ENCODE results near the gene GGCX. TPM values are rescaled to one million over a fixed set of nuclear protein-coding genes. Genes with fewer than 3 reads are reported as not detected.

GGCX gene
- total and polyA plus RNA-seq, 9 of the 15 experiments (the other 6 are each of a cell fraction or from before 2014, with no cell fraction given) = 14.4 to 47.1 (median 28.1) TPM

- TF ChIP-seq RAD51 (IDR thresholded peaks at IDR 0.05; ENCODE audit: borderline replicate concordance, low read depth) = peak; percentile 22; the same call in 1 of the 2 replicates
- TF ChIP-seq MAFF (IDR thresholded peaks at IDR 0.05; ENCODE audit: low read length) = peak; percentile 31; the same call in 1 of the 2 replicates
- TF ChIP-seq HNRNPLL (IDR thresholded peaks at IDR 0.05; ENCODE audit: low read depth, low read length, poor library complexity, severe bottlenecking) = peak; percentile 55
- no peak for TF ChIP-seq XRCC3 (IDR thresholded peaks at IDR 0.05)
- TF ChIP-seq, protein P1, sequence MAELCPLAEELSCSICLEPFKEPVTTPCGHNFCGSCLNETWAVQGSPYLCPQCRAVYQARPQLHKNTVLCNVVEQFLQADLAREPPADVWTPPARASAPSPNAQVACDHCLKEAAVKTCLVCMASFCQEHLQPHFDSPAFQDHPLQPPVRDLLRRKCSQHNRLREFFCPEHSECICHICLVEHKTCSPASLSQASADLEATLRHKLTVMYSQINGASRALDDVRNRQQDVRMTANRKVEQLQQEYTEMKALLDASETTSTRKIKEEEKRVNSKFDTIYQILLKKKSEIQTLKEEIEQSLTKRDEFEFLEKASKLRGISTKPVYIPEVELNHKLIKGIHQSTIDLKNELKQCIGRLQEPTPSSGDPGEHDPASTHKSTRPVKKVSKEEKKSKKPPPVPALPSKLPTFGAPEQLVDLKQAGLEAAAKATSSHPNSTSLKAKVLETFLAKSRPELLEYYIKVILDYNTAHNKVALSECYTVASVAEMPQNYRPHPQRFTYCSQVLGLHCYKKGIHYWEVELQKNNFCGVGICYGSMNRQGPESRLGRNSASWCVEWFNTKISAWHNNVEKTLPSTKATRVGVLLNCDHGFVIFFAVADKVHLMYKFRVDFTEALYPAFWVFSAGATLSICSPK (IDR thresholded peaks at IDR 0.05; ENCODE audit: borderline replicate concordance) = no peak
- peak; percentile 87 for TF ChIP-seq RBM25 (IDR thresholded peaks at IDR 0.05; ENCODE audit: low read depth, low read length, severe bottlenecking)
- 0 out of 4 replicates have a peak, but pooled peaks of 1 of the 2 experiments have one; percentile 29 for TF ChIP-seq HDAC1 (IDR thresholded peaks at IDR 0.05)
- no peak for TF ChIP-seq TEAD2 (tag; IDR thresholded peaks at IDR 0.05)
- TF ChIP-seq, protein P2, sequence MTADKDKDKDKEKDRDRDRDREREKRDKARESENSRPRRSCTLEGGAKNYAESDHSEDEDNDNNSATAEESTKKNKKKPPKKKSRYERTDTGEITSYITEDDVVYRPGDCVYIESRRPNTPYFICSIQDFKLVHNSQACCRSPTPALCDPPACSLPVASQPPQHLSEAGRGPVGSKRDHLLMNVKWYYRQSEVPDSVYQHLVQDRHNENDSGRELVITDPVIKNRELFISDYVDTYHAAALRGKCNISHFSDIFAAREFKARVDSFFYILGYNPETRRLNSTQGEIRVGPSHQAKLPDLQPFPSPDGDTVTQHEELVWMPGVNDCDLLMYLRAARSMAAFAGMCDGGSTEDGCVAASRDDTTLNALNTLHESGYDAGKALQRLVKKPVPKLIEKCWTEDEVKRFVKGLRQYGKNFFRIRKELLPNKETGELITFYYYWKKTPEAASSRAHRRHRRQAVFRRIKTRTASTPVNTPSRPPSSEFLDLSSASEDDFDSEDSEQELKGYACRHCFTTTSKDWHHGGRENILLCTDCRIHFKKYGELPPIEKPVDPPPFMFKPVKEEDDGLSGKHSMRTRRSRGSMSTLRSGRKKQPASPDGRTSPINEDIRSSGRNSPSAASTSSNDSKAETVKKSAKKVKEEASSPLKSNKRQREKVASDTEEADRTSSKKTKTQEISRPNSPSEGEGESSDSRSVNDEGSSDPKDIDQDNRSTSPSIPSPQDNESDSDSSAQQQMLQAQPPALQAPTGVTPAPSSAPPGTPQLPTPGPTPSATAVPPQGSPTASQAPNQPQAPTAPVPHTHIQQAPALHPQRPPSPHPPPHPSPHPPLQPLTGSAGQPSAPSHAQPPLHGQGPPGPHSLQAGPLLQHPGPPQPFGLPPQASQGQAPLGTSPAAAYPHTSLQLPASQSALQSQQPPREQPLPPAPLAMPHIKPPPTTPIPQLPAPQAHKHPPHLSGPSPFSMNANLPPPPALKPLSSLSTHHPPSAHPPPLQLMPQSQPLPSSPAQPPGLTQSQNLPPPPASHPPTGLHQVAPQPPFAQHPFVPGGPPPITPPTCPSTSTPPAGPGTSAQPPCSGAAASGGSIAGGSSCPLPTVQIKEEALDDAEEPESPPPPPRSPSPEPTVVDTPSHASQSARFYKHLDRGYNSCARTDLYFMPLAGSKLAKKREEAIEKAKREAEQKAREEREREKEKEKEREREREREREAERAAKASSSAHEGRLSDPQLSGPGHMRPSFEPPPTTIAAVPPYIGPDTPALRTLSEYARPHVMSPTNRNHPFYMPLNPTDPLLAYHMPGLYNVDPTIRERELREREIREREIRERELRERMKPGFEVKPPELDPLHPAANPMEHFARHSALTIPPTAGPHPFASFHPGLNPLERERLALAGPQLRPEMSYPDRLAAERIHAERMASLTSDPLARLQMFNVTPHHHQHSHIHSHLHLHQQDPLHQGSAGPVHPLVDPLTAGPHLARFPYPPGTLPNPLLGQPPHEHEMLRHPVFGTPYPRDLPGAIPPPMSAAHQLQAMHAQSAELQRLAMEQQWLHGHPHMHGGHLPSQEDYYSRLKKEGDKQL (CRISPR knock-in tag; IDR thresholded peaks at IDR 0.05; ENCODE audit: borderline replicate concordance) = no peak
- TF ChIP-seq ZNF436 (CRISPR knock-in tag; IDR thresholded peaks at IDR 0.05) = no peak
- TF ChIP-seq MAFG (tag; conservative IDR thresholded peaks at IDR 0.05) = 0 out of 2 replicates have a peak, but pooled peaks have one; percentile 38
- 0 out of 2 replicates have a peak, but pooled peaks have one; percentile 22 for TF ChIP-seq CBX1 (IDR thresholded peaks at IDR 0.05; ENCODE audit: low read depth)
- TF ChIP-seq ZNF830 (CRISPR knock-in tag; IDR thresholded peaks at IDR 0.05) = no peak
- TF ChIP-seq CTBP1 (IDR thresholded peaks at IDR 0.05; ENCODE audit: borderline replicate concordance) = 0 out of 2 replicates have a peak, but pooled peaks have one; percentile 39
- peak; percentile 47; the same call in 1 of the 2 replicates for TF ChIP-seq BHLHE40 (IDR thresholded peaks at IDR 0.05; ENCODE audit: low read length)
- peak; percentile 91 for TF ChIP-seq BCOR (IDR thresholded peaks at IDR 0.05)
- peak; percentile 63 to 70 for TF ChIP-seq KDM1A (IDR thresholded peaks at IDR 0.05)
- TF ChIP-seq, protein P3, sequence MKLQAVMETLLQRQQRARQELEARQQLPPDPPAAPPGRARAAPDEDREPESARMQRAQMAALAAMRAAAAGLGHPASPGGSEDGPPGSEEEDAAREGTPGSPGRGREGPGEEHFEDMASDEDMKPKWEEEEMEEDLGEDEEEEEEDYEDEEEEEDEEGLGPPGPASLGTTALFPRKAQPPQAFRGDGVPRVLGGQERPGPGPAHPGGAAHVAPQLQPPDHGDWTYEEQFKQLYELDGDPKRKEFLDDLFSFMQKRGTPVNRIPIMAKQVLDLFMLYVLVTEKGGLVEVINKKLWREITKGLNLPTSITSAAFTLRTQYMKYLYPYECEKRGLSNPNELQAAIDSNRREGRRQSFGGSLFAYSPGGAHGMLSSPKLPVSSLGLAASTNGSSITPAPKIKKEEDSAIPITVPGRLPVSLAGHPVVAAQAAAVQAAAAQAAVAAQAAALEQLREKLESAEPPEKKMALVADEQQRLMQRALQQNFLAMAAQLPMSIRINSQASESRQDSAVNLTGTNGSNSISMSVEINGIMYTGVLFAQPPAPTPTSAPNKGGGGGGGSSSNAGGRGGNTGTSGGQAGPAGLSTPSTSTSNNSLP (IDR thresholded peaks at IDR 0.05; ENCODE audit: borderline replicate concordance, low read depth, low read length) = no peak
- TF ChIP-seq ZNF316 (IDR thresholded peaks at IDR 0.05) = peak; percentile 64
- no peak for TF ChIP-seq ZNF695 (CRISPR knock-in tag; IDR thresholded peaks at IDR 0.05)
Observed at GRCh38 chr2:85523062-85523902, 38.0 kb downstream of the GGCX start (continued).

Measured in K562 (cell line).